NOMO-1 treated with dmso at 0.1 percent for 144 hours (cell line): ENCODE measurements around the gene PCBP4.
"Not testable (repeated sequence)": the region's sequence is repeated elsewhere in the genome, so short reads cannot be mapped to it uniquely, and the experiment has no call there.

Source experiments
- DNase-seq: peaks from one replicate; lab custom pipeline; 2025; ENCODE audit not compliant: unreplicated experiment; lab: John Stamatoyannopoulos, UW

PCBP4 gene

DNA sequence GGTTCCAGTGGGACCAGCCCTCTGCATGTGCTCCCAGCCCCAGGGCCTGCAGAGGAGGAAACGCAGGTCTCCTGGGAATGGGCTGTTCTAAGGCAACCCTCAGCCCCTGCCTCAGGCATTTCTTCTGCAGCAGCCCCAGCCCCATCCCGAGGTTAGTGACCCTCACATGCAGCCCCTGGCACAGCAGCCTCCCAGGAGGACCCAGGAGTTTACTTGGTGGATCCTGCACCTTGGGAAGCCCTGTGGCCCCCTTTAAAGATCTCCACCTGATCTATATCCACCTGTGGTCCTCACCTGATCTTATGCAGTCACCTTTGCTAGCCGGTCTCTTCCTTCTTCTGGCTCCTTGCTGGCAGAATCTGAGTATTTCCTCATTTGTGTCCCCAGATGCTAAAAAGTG, 38.3 kb downstream of the PCBP4 start:
- not testable (repeated sequence) for DNase-seq

DNA sequence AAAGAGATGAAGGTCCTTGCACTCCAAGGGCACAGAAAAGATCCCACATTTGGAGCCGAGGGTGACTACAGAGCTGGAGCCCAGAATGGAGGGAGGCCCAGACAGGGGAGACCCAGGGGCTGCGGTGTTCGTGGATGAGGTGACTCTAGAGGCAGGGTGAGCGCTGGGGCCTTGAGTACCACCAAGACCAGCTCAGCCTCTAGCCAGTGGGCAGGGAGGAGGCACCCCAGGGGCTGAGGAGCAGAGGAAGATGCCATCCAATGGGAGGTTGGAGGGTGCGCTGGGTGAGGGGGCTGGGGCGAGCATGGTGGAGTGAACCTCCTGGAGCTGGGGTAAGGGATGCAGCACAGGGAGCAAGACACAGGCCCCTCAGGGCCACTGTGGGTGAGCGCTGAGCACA, 38.8 kb downstream of the PCBP4 start:
- DNase-seq: no peak

DNA sequence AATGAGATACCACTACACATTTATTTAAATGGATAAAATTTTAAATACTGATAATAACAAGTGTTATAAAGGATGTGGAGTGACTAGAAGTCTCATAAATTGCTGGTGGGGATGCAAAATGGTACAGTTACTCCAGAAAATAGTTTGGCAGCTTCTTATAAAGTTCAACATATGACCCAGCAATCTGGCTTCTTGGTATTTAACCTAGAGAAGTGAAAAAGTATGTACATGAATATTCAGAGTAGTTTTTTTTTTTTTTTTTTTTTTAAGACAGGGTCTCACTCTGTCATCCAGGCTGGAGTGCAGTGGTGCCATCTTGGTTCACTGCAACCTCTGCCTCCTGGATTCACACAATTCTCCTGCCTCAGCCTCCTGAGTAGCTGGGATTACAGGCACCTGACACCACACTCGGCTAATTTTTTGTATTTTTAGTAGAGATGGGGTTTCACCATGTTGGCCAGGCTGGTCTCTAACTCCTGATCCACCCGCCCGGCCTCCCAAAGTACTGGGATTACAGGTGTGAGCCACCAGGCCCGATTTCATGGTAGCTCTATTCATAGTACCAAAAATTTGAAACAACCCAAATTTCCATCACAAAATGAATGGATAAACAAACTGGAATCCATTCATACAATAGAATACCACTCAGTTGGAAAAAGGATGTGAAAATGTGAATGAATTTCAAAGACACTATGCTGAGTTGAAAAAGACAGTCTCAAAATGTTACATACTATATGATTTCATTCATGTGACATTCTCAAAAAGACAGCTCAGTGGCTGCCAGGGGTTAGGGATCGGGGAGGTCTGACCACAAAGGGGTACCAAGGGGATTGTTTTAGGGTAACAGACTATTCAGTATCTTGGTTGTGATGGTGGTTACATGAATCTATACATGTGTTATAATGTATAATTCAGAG, 39.9 kb downstream of the PCBP4 start:
- no peak for DNase-seq

DNA sequence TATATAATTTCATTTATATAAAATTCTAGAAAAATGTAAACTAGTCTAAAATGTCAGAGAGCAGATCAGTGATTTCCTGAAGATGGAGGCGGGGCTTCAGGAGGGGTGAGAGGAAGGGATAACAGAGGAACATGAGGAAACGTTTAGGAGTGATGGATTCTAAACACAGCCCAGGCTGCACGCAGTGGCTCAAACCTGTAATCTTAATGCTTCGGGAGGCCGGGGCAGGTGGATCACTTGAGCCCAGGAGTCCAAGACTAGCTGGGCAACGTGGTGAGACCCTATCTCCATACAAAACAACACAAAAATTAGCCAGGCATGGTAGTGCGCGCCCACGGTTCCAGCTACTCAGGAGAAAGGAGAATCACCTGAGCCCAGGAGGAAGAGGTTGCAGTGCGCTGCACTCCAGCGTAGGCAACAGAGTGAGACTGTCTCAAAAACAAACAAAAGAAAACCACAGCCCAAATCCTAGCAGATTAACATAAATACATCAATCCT, 46.1 kb downstream of the PCBP4 start:
- no peak for DNase-seq

DNA sequence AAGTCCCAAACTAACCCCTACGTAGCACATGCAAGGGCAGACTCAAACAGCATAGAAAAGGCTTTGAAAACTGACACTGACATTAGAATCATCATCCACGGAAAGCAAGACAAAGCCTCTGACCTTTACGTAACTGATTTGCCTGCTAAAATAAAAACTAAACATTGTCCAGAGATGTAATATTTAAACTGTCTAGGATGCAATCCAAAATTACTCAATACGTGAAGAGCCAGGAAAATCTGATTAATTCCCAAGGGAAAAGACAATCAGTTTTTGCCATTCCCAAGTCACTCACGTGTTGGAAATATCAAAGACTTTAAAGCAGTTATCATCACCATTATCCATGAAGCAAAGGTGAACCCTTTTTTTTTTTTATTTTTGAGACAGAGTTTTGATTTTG, 50.8 kb downstream of the PCBP4 start:
- DNase-seq: no peak

DNA sequence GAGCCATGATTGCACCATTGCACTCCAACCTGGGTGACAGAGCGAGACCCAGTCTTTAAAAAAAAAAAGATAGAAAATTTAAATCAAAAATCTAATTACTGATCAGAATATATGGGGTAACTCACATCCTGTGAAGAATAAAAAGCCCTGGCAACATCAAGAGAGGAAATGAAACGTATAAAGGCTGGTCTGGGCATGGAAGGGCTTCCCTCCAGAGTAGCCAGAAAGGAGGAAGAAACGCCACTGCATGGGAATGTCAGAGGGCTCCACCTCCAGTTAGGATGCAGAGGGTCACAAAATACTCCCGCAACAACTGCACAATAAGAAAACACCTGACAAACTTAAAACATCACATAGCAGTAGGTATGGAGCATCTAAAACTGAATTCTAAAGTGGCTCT, 59.2 kb downstream of the PCBP4 start:
- no peak for DNase-seq
